Activated B cell treated with CpG ODN at 0.5 μM for 24 hours (primary cell): ENCODE measurements around the gene DRAM2. TPM values are rescaled to one million over a fixed set of nuclear protein-coding genes. Genes with fewer than 3 reads are reported as not detected.

Source experiments
- ATAC-seq: fragments of 200-7000 bp; cut with Tn5 transposase; one replicate; pipeline ENCODE4 v1.10.0; 2021; ENCODE audit warnings: low read depth, mild to moderate bottlenecking, moderate library complexity
- CTCF ChIA-PET: fragments of 350-600 bp; sonication (Branson Sonifier 250); formaldehyde crosslinking; loops from one replicate; lab custom pipeline; 2021; ENCODE audit warnings: antibody characterized with exemption; lab: Charles Lee
- POLR2A ChIA-PET: fragments of 350-600 bp; sonication (Branson Sonifier 250); formaldehyde crosslinking; loops from one replicate; lab custom pipeline; 2021; ENCODE audit warnings: antibody characterized with exemption; lab: Charles Lee
- DNase-seq: peaks from one replicate; pipeline ENCODE4 v3.0.0; 2022
- H3K27ac Mint-ChIP-seq: one replicate; pipeline ENCODE4 v1.8.0; 2020; ENCODE audit warnings: mixed read lengths
- H3K27me3 Mint-ChIP-seq: one replicate; pipeline ENCODE4 v1.8.0; 2021; ENCODE audit warnings: mixed read lengths
- H3K36me3 Mint-ChIP-seq: one replicate; pipeline ENCODE4 v1.8.0; 2021; ENCODE audit warnings: low read depth, mixed read lengths
- H3K4me1 Mint-ChIP-seq: one replicate; pipeline ENCODE4 v1.8.0; 2021; ENCODE audit warnings: mixed read lengths
- H3K4me3 Mint-ChIP-seq: one replicate; pipeline ENCODE4 v1.8.0; 2020; ENCODE audit warnings: mild to moderate bottlenecking, mixed read lengths
- H3K9me3 Mint-ChIP-seq: one replicate; pipeline ENCODE4 v1.8.0; 2020; ENCODE audit warnings: mixed read lengths
- CTCF ChIP-seq: fragments of 200-600 bp; IDR thresholded peaks from one replicate; pipeline ENCODE4 v1.8.0; 2022; ENCODE audit warnings: antibody characterized with exemption, mild to moderate bottlenecking
- intact Hi-C: fragments of 100-400 bp; cut with micrococcal nuclease; formaldehyde crosslinking; loops from one replicate; pipeline ENCODE4 v1.15.1; 2024
- total RNA-seq: library from RNA; stranded (reverse); gene quantifications from 2 replicates; pipeline ENCODE4 v1.2.3, GENCODE V29; 2022

The DRAM2 gene
- total RNA-seq, 1 donor from 2014 or later: 77.6 TPM

DNA sequence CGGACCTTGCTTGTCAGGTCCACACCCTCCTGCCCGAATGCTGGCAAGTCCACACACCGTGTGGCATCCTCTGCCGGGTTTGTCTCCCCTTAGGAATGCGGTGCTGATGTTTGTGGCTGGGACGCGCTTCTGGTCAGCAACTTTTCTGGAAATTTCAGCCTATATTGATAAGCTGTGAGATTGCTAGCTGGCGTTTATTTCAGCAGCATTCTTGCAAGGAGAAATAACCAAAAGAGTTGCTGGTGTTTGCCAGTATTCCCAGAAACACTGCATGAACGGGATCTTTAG, 731 bp upstream of the DRAM2 start:
- Mint-ChIP-seq H3K27me3 (no peaks in the 10 kb centered on the region), H3K27ac (peak overlapping the region; percentile 99), H3K9me3 (no peaks in the 10 kb centered on the region), H3K4me1 (peaks cover 74% of the 10 kb centered on the region), H3K36me3 (peaks cover 43% of the 10 kb centered on the region), H3K4me3 (peak overlapping the region; percentile 100)
- ChIA-PET POLR2A (interaction anchor here (0.6 to 4.5 kb wide), 19 partner anchors 8 to 477 kb away, joined by 3 to 114 read pairs (median 11); partner anchors contain the start of gene LRIF1), CTCF (no interaction called here)
- ATAC-seq: no peak
- intact Hi-C loops: loop anchor here (1.0 to 5.0 kb wide), 6 partner anchors 12 to 1482 kb away; no protein-coding TSS in a partner anchor
- no peak for DNase-seq
- no peak for TF ChIP-seq CTCF

- ATAC-seq: peak; percentile 64
- Mint-ChIP-seq H3K27ac (peak overlapping the region; percentile 99), H3K4me3 (peak overlapping the region; percentile 100), H3K9me3 (no peaks in the 10 kb centered on the region), H3K4me1 (peaks cover 79% of the 10 kb centered on the region), H3K27me3 (no peaks in the 10 kb centered on the region), H3K36me3 (peaks cover 50% of the 10 kb centered on the region)
- no peak for DNase-seq
- CTCF ChIA-PET: interaction anchor here (0.8 to 1.8 kb wide), 5 partner anchors 12 to 261 kb away, joined by 3 to 5 read pairs (median 4); no protein-coding TSS in a partner anchor
- no peak for TF ChIP-seq CTCF
- intact Hi-C loops: loop anchor here (2.0 to 10.0 kb wide), 4 partner anchors 77 to 485 kb away; partner anchors contain the start of genes ATP5PB, KCNA3 and WDR77
- POLR2A ChIA-PET: interaction anchor here (0.7 to 4.5 kb wide), 29 partner anchors 9 to 599 kb away, joined by 3 to 114 read pairs (median 6); partner anchors contain the start of genes ATP5PB, CD53, LRIF1 and WDR77
Measured at GRCh38 chr1:111139324-111139955, 453 bp downstream of the DRAM2 start.

DNA sequence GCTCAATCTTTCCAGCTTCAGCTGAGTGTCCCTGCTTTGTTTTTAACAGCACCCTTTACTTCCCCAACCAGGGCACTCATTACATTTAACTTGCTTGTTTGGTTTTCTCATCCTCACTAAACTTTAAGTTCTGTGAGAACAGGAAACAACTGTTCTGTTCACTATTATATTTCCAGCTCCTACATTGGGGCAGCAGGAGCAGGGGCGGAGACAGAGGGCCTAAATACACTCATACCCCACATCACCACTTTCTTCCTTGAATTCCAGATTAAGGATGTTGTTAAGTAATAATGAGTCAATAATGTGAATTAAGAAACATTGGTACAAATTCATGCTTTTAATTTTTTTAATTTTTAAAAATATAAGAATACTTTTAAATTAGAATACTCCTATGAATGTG, 6.0 kb downstream of the DRAM2 start:
- intact Hi-C loops: loop anchor here (10.0 kb wide), 2 partner anchors 459 to 491 kb away; partner anchors contain the start of gene KCNA3
- no peak for ATAC-seq
- peaks cover 91% of the 10 kb centered on the region for H3K4me1 Mint-ChIP-seq

GRCh38 chr1:111131693-111132092, 8.2 kb downstream of the DRAM2 start:
- ChIA-PET POLR2A (interaction anchor here (0.6 to 3.6 kb wide), 17 partner anchors 8 to 793 kb away, joined by 3 to 61 read pairs (median 3); partner anchors contain the start of genes ADORA3, CEPT1, DRAM2 and RBM15), CTCF (interaction anchor here (0.7 to 1.4 kb wide), 4 partner anchors 87 to 269 kb away, joined by 3 read pairs; no protein-coding TSS in a partner anchor)
- peaks cover 92% of the 10 kb centered on the region for H3K4me1 Mint-ChIP-seq

More for the DNA sequence above, 6.0 kb downstream of the DRAM2 start:
- Mint-ChIP-seq H3K27ac (peak overlapping the region; percentile 95), H3K36me3 (peaks cover 69% of the 10 kb centered on the region), H3K27me3 (no peaks in the 10 kb centered on the region), H3K4me3 (peak overlapping the region; percentile 44), H3K9me3 (peaks cover 2% of the 10 kb centered on the region)
- TF ChIP-seq CTCF: no peak
- DNase-seq: no peak
- ChIA-PET CTCF (no interaction called here), POLR2A (no interaction called here)

More at GRCh38 chr1:111131693-111132092, 8.2 kb downstream of the DRAM2 start:
- peaks cover 2% of the 10 kb centered on the region for H3K9me3 Mint-ChIP-seq
- DNase-seq (no peak), ATAC-seq (no peak)
- H3K27ac Mint-ChIP-seq: peak overlapping the region; percentile 95
- H3K27me3 Mint-ChIP-seq: no peaks in the 10 kb centered on the region
- intact Hi-C loops: loop anchor here (10.0 kb wide), 2 partner anchors 457 to 493 kb away; partner anchors contain the start of gene KCNA3
- H3K4me3 Mint-ChIP-seq: peak overlapping the region; percentile 65
- no peak for TF ChIP-seq CTCF
- H3K36me3 Mint-ChIP-seq: peaks cover 61% of the 10 kb centered on the region
